HG03457 (cell line): ENCODE results near the gene GIMAP8.
"Not testable (repeated sequence)": the region's sequence is repeated elsewhere in the genome, so short reads cannot be mapped to it uniquely, and the experiment has no call there.

Experiments
- ATAC-seq: cut with Tn5 transposase; IDR thresholded peaks from one replicate; pipeline ENCODE4 v1.9.1; 2021; ENCODE audit warnings: moderate number of reproducible peaks; ENCODE audit not compliant: unreplicated experiment

Gene GIMAP8

DNA sequence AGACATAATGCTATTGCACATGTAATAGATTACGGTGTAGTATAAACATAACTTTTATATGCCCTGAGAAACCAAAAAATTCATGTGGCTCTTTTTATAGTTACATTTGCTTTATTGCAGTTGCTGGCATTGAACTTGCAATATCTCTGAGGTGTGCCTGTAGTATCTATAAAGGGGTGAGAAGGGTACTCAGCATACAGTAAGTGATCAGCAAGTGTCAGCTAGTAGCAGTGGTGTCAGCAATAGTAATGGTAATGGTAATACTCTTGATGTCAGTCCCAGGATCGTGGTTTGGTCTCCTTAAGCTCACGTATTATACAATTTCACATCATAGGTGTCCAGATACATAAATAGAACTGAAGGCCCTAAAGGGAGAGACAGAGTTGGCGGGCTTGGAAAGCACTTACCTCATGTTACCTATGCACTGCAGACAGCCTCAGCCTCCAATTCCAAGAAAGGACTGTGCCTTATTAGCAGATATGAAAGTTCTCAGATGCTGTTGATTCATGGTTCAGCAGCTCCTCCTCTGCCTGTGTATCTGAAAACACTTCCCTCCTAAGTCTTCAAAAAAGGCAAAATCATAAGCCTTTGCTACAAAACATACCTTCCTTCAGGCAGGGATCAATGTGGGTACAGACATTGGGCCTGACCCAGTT lies 57.6 kb downstream of the GIMAP8 start:
- ATAC-seq = no peak

DNA sequence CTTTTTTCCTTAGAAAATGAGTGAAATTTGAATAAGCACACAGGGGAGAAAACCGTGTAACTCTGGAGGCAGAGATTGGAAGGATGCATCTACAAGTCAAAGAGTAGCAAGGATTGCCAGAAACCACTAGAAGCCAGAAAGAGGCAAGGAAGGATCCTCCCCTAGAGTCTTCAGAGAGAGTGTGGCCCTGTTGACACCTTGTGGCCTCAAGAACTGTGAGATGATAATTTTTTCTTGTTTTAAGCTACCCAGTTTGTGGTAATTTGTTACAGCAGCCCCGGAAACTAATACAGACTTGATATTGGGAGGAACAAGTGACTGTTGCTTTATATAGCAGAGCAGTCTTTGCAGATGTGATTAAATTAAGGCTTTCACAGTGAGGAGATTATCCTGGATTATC lies 60.6 kb downstream of the GIMAP8 start:
- no peak for ATAC-seq

DNA sequence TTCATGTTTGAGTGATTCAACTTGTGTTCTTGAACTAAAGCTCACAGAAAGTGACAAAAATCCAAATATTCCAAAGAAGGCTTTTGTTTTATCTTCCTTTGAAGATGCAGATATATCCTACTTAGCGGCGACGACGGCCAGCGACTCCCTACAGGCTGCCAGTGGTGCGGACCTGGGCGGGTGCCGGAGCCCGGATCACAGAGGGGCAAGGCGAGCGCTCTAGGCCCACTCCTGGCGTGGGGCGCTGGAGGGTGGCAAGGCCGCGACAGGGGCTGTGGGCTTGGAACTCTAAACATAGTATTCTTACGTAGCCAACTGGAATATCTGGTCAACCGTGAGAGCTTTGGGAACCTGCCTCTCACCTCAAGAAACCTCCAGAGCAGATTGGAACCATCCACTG lies 63.3 kb downstream of the GIMAP8 start:
- no peak for ATAC-seq

DNA sequence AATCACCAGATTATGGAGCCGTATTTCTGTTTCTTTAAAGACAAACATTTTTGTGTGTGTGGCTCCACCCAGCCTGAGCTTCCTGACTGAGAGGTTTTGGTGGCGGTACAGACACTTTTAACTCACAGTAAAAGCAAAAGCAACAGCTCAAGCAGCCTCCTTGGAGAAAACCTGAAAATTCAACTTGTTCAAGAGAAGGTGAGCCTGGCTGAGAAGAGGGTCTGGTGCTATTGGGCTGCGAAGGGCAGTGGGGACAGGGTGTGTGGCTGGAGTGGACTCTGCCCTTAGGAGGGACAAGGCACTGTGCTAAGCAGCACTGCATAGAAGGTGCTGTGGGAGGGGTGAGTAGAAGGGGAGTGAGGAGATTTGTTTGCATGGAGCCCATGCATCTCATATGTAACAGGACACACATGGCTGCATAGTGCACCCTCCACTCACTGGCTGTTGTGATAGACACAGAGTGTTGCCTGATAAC lies 64.4 kb downstream of the GIMAP8 start, which contains the start of gene GIMAP7:
Gene GIMAP7 (plus strand): TSS at position 125 of the 475 bp plus-strand sequence. CDS start 5,103 bp downstream, outside the sequence.
- no peak for ATAC-seq

DNA sequence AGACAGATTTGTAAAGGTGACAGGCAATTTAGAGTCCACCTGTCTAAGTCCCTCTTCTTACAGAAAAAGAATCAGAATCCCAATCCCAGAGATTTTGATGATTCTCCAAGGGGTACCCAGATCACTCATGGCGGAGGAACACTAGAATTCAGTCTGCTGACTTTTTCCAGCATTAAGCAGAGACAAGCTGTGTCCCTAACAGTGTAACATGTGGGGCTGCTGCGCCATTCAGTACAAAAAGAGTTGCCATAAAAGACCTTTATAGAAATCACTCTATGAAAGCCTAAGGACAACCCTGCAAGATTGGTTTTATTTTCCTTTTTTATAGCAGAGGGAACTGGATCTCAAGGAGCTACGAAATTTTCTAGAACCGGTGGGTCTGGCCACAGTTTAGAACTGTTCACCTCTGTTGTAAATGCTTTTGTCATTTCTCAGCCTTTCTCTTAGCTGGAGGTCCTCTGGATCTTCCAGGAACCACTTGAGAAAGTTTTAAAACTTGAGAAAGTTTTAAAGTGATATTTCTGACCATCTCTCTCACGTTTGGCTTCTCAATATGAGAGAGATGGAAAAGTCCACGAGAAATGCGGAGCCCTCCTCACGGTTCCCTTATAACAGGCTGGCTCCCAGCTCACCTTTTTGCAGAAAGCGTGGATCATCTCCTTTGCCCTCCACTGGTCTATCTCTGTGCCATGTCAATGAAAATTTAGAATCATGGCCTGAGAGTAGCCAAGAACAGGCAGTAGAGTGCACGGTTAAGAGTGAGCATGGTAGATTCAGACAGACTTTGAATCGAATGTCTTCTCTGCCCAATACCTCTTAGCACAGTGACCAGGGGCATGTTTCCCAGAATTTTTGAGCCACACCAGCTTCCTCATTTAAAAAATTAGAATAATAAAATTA lies 65.1 kb downstream of the GIMAP8 start:
- ATAC-seq = no peak

DNA sequence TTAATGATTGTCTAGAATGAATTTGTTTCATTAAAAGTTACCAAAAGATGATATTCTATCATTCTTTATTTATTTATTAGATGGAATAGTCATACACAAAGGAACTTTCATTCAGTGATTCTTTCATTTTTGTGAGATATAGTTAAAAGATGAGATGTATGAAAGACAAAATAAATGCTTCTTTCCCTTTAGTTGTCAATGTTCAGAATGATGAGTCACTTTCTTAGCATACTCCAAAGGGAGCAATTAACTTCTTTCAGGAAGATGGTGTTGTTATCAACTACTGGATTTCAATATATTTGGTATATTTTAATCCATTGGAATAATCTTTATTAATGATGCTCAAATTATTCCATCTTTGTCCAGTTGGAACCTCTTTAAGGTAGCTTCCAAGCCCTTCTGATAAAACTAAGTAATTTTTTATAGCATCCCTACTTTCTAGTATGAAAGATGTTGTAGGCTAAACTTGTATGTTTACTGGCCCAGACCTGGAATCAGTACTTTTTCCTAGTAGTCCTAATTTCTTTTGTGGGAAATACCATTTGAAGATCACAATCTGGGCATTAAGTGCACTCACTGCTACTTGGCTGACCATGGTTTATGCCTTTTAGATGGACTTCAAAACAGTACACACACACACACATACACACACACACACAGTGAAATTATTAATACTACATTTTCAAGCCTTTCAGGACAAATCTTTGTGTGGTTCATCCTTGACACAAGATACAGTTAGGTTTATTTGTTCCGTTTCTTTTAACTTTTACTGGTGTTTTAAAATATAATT lies 66.7 kb downstream of the GIMAP8 start:
- no peak for ATAC-seq

DNA sequence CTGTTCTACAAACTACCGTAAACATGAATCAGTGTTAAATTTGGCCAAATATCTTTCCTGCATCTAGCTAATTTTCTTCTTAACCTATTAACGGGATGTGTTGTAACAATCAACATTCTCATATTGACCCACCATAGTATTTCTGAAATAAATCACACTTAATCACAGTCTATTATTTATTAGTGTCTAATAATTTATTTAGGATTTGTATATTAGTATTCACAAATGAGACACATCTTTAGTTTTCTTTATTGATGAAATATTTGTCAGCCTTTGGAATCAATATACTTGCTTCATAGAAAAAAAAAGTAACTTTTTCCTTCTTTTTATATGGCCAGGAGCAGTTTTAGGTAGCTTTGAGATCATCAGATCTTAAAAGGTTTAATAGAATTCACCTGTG lies 68.9 kb downstream of the GIMAP8 start:
- no peak for ATAC-seq

DNA sequence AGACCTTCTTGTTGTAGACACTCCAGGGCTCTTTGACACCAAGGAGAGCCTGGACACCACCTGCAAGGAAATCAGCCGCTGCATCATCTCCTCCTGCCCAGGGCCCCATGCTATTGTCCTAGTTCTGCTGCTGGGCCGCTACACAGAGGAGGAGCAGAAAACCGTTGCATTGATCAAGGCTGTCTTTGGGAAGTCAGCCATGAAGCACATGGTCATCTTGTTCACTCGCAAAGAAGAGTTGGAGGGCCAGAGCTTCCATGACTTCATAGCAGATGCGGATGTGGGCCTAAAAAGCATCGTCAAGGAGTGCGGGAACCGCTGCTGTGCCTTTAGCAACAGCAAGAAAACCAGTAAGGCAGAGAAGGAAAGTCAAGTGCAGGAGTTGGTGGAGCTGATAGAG lies 69.7 kb downstream of the GIMAP8 start:
- no peak for ATAC-seq

DNA sequence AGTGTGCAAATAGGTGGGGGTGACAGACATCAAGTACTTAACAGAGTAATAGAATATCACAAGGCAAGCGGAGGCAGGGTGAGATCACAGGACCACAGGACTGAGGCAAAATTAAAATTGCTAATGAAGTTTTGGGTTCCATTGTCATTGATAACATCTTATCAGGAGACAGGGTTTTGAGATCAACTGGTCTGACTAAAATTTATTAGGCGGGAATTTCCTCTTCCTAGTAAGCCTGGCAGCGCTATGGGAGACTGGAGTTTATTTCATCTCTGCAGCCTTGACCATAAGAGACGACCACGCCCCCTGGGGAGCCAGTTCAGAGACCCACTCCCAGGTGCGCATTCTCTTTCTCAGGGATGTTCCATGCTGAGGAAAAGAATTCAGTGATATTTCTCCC lies 72.5 kb downstream of the GIMAP8 start:
- ATAC-seq = not testable (repeated sequence)

DNA sequence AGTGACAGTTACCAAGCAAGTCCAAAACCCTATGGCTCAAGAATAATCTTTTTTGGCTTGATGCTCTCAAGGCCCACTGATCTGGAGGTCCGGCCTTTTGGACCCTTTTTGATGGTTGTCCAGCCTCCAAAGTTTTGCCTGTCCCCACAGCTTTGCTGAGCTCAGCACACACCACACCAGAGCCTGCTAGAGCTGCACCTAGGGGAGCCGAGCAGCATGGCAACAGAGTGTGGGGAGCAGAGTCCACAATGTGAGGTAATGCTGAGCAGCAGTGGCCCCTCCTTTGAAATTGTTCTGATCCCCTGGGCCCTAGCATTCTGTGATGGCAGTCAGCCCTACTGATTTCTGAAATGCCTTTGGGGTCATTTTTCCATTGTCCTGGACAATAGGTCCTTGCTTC lies 73.6 kb downstream of the GIMAP8 start:
- no peak for ATAC-seq
